ENCODE data around the gene SEZ6L. TPM values are rescaled to one million over a fixed set of nuclear protein-coding genes. Genes with fewer than 3 reads are reported as not detected.

The SEZ6L gene
- total RNA-seq, 1 donor from 2014 or later, result 0.03 TPM

GRCh38 chr22:26174280-26174679 lies 5.0 kb downstream of the SEZ6L start:
- DNase-seq (ENCODE audit: low spot score), result no peak

GRCh38 chr22:26182723-26183122 lies 13.5 kb downstream of the SEZ6L start:
- DNase-seq (ENCODE audit: low spot score) (no peak), ATAC-seq (no peak)

More at GRCh38 chr22:26174280-26174679, 5.0 kb downstream of the SEZ6L start:
- ATAC-seq, result no peak

- DNase-seq (ENCODE audit: low spot score) (no peak), ATAC-seq (no peak)
Observed at GRCh38 chr22:26185190-26185589, 15.9 kb downstream of the SEZ6L start.

GRCh38 chr22:26188341-26188740 lies 19.1 kb downstream of the SEZ6L start:
- no peak for ATAC-seq

GRCh38 chr22:26194313-26194712 lies 25.1 kb downstream of the SEZ6L start:
- no peak for DNase-seq (ENCODE audit: low spot score)
- no peak for ATAC-seq

More at GRCh38 chr22:26188341-26188740, 19.1 kb downstream of the SEZ6L start:
- no peak for DNase-seq (ENCODE audit: low spot score)

- no peak for DNase-seq (ENCODE audit: low spot score)
- no peak for ATAC-seq
Observed at GRCh38 chr22:26194877-26195276, 25.6 kb downstream of the SEZ6L start.

- ATAC-seq, result no peak
- DNase-seq (ENCODE audit: low spot score), result no peak
Observed at GRCh38 chr22:26196657-26197056, 27.4 kb downstream of the SEZ6L start.

- DNase-seq (ENCODE audit: low spot score) (no peak), ATAC-seq (no peak)
Observed at GRCh38 chr22:26197425-26197824, 28.2 kb downstream of the SEZ6L start.

GRCh38 chr22:26199665-26200064 lies 30.4 kb downstream of the SEZ6L start:
- DNase-seq (ENCODE audit: low spot score) (no peak), ATAC-seq (no peak)

- ATAC-seq, result no peak
- DNase-seq (ENCODE audit: low spot score), result no peak
Observed at GRCh38 chr22:26202280-26202924, 33.1 kb downstream of the SEZ6L start.

- DNase-seq (ENCODE audit: low spot score), result no peak
- ATAC-seq, result no peak
Observed at GRCh38 chr22:26205494-26205893, 36.2 kb downstream of the SEZ6L start.

- DNase-seq (ENCODE audit: low spot score) (no peak), ATAC-seq (no peak)
Observed at GRCh38 chr22:26210334-26210733, 41.1 kb downstream of the SEZ6L start.

- ATAC-seq, result no peak
- no peak for DNase-seq (ENCODE audit: low spot score)
Observed at GRCh38 chr22:26213826-26214225, 44.6 kb downstream of the SEZ6L start.

GRCh38 chr22:26214466-26214865 lies 45.2 kb downstream of the SEZ6L start:
- no peak for DNase-seq (ENCODE audit: low spot score)
- ATAC-seq, result no peak

GRCh38 chr22:26215736-26216135 lies 46.5 kb downstream of the SEZ6L start:
- DNase-seq (ENCODE audit: low spot score) (no peak), ATAC-seq (no peak)

- ATAC-seq (no peak), DNase-seq (ENCODE audit: low spot score) (no peak)
Observed at GRCh38 chr22:26225207-26225606, 55.9 kb downstream of the SEZ6L start.

- ATAC-seq (no peak), DNase-seq (ENCODE audit: low spot score) (no peak)
Observed at GRCh38 chr22:26226538-26227297, 57.5 kb downstream of the SEZ6L start.

- no peak for ATAC-seq
- DNase-seq (ENCODE audit: low spot score), result no peak
Observed at GRCh38 chr22:26229910-26230309, 60.6 kb downstream of the SEZ6L start.

- no peak for DNase-seq (ENCODE audit: low spot score)
- no peak for ATAC-seq
Observed at GRCh38 chr22:26234296-26234695, 65.0 kb downstream of the SEZ6L start.

- ATAC-seq, result no peak
- no peak for DNase-seq (ENCODE audit: low spot score)
Observed at GRCh38 chr22:26235792-26236487, 66.7 kb downstream of the SEZ6L start.

- DNase-seq (ENCODE audit: low spot score) (no peak), ATAC-seq (no peak)
Observed at GRCh38 chr22:26236991-26237390, 67.7 kb downstream of the SEZ6L start.

GRCh38 chr22:26238596-26238995 lies 69.3 kb downstream of the SEZ6L start:
- no peak for ATAC-seq
- no peak for DNase-seq (ENCODE audit: low spot score)
